SK-N-MC (cell line): Measurements from ENCODE around the gene TXLNA.

ENCODE experiments used
- EZH2 ChIP-seq: fragments of 200-600 bp; sonication (generic); IDR thresholded peaks from one replicate; pipeline ENCODE4 v1.6.1; 2017; ENCODE audit warnings: antibody characterized with exemption
- POLR2AphosphoS5 ChIP-seq: IDR thresholded peaks from 2 replicates; pipeline ENCODE4 v1.6.1; 2012; ENCODE audit warnings: mild to moderate bottlenecking, low read depth, low read length, borderline replicate concordance

DNA sequence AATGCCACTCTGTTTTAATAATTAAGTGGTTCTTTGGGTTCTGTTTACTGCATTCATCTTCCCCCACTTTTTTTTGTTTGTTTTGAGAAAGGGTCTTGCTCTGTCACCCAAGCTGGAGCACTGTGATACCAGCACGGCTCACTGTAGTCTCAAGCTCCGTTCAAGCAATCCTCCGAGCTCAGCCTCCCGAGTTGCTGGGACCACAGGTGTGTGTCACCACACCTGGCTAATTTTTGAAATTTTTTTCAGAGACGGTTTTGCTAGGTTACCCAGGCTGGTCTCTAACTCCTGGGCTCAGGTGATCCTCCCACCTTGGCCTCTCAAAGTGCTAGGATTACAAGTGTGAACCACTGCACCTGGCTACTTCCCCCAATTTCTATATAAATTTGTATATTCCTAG lies 42.4 kb upstream of the TXLNA start:
- no peak for TF ChIP-seq EZH2
- no peak for TF ChIP-seq POLR2AphosphoS5
